Epidermal melanocyte (primary cell): ENCODE data around the gene NKX2-1.
"Not testable (repeated sequence)": the region's sequence is repeated elsewhere in the genome, so short reads cannot be mapped to it uniquely, and the experiment has no call there.

ENCODE experiments used
- DNase-seq: peaks from one replicate; pipeline ENCODE4 v3.0.0; 2011; ENCODE audit warnings: low spot score; ENCODE audit not compliant: insufficient read length

NKX2-1 gene

GRCh38 chr14:36519431-36520321 is at the start of gene NKX2-1:
Gene NKX2-1, minus strand, starts transcription at chr14:36520232. Its CDS starts 103 bp downstream, at chr14:36520129.
- DNase-seq, result no peak

- DNase-seq, result peak; percentile 58
Observed at GRCh38 chr14:36556811-36557433, 36.9 kb upstream of the NKX2-1 start.

GRCh38 chr14:36555998-36556743 is 36.1 kb upstream of the NKX2-1 start:
- no peak for DNase-seq

GRCh38 chr14:36553656-36554260 is 33.7 kb upstream of the NKX2-1 start:
- peak; percentile 29 for DNase-seq

GRCh38 chr14:36550899-36551298 is 30.9 kb upstream of the NKX2-1 start:
- DNase-seq, result no peak

DNA sequence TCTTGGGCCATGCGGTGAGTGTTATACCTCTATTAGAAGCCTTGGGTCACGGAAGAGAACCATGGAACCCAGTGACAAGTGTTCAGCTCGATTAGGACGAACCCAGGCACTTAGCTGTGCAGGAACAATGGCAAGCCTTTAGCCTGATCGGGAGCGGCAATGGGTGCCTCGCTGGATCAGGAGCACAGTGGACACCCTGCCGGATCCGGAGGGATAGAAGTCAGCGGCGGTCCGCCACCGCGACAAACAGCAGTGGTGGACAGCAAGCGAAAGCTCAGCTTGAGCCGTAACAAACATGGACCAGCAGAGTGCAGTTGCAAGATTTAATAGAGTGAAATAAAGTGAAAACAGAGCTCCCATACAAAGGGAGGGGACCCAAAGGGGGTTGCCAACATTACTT is 24.2 kb upstream of the NKX2-1 start:
- DNase-seq, result not testable (repeated sequence)

- DNase-seq, result no peak
Observed at GRCh38 chr14:36538051-36538450, 18.0 kb upstream of the NKX2-1 start.

DNA sequence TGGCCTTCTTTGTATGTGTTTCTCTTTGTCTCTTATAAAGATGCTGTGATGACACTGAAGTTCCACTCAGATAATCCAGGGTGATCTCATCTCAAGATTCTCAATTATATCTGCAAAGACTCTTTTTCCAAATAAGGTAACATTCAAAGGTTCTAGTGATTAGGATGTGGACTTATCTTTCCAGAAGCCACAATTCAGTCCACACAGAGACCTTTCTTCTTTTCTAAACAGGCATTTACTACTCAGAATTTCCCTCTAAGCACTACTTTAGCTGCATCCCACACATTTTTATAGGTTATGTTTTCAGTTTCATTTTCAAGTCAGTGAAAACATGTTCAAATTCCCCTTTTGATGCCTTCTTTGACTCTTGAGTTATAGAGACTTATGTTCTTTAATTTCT is 9.0 kb upstream of the NKX2-1 start:
- no peak for DNase-seq

- DNase-seq, result no peak
Observed at GRCh38 chr14:36525746-36526099, 5.7 kb upstream of the NKX2-1 start.

GRCh38 chr14:36524874-36525745 is 5.1 kb upstream of the NKX2-1 start:
- no peak for DNase-seq

DNA sequence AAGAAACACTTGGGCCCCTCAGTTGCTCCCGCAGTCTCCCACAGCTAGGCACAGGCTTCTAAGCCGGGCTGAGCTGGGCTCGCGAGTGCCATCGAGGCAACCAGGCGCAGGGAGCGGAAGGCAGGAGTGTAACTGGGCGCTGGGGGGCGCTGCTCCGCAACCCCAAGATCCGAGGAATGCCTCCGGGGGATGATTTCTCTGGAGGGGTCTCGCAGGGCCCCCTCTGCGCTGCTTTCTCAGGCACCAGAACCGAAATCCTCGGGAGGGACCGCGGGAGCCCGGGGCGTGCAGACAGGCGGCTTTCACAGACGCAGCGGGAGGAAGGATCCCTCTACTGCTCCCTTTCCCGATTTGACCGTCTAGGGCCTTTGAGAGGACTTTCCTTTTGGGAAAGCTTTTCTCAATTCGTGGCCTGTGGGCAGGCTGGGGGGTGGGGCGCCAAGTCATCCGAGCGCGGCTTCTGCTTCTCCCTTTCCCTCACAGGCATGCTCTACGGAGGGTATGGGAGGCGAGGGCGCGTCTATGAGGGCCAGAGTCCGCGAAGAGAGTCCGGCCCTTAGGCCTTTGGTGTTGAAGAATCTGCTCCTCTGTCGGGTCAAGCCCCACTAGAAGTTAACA is 4.3 kb upstream of the NKX2-1 start:
- no peak for DNase-seq

DNA sequence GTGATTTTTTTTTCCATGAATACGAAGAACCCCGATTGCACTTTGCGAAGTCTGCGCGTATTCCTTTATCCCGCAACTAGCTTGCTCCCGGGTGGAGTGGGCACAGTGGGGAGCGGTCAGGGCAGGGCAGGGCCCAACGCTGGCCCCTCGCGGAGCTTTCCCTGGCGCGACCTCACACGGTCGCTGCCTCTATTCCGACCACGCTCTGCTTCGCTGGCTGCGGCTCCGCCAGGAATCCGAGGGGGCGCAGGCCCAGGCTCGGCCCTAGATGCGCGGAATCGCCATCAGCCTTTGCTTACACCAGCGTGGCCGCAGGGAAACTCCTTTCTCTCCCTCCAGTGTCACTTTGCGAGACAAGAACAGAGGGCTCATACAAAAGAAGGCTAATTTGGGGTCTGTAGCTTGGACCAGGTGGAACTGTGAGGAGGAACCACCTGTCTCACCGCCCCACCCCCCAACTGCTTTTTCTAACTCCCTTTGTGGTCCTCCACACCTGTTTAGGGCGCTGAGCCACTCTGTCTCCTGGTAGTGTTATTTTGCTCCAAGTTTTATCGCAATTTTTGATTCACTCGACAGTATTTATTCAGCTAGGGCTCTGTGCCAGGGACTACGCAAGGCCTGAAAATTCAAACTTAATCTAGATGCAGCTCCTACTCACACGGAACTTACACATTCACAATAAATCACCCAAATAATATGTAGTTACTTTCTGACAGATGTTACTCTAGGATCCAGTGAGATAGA is 3.1 kb upstream of the NKX2-1 start:
- DNase-seq, result no peak

GRCh38 chr14:36522347-36522971 is 2.4 kb upstream of the NKX2-1 start:
- DNase-seq, result no peak

DNA sequence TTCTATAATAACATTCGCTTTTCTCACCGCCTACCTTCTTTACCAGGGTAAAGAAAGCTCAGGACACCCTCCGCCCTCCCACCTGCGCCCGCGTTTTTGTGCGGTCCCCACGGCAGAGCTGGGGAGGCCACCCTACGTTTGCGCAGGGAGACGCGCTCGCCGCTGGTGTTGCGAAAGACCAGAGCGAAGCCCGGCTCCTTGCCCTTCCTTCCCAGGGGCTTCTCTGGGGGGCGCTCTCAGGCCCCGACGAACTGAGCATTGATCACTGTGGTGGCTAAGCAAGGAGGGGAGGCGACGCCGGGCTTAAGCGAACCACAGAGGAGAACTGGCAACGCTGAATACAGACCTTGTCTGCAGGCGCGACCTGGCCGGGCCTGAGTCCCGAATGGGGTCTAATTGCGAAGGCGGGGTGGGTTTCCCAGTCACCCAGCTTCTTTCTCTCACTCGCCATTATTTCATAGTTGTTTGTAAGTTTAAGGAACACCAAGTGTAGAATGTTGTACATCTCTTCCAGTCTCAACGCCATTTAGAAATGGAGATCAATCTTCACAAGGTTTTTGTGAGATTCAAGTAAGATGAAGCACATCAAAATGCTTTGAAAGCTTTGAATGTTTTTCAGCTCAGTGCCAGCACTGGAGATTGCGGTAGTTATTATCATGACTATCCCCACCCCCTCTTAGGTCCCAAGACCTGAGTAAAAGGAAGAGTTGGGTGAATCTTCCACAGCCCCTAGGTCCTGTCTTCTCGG is 1.7 kb upstream of the NKX2-1 start:
- DNase-seq, result no peak

DNA sequence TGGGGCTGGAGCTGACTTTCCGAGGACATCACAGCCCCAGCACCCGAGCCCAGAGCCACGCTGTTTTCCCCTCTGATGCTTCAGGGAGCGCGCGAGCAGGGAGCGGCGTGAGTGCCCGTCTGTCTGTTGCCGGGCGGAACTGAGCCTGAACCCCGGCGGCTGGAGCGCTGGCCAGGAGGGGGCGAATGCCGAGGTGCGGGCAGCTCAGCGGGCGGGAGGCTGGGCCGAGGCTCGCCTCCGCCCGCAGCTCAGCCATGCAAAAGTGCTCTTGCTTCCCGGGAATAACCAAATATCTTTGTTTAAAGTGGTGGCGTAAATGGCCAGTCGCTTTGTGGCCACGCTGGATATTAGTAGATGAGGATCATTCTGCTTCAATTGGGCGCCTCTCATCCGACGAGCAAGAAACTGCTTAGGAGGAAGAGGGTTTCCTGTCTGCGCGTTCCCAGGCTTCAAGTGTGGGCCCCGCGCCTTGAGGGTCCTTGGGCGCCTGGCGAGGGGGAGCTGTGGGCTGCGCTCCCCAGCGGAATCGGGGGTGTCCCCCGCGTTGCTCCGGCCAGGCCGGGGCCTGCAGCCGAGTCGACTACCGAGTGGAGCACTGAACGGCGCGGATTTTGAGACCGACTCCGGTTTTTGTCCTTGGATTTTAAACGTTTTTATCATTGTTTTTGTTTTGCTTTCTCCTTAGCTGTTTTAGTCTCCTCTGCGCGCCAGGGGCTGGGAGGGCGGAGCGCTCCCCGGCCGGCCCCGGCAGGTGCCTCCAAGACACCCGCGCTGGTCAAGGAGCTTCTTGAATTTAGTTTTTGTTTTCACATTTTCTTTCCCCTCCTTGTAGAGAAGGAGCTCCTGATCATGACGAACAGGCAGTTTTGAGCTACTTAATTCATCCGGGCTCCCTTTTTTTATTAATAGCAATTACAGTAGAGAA is 831 bp upstream of the NKX2-1 start:
- no peak for DNase-seq

GRCh38 chr14:36518586-36519430 is 1.2 kb downstream of the NKX2-1 start:
- DNase-seq, result no peak
